Activated gamma-delta T cell (primary cell): ENCODE data around the gene LAMA3.

ENCODE experiments used
- DNase-seq: peaks from one replicate; lab custom pipeline; 2025; lab: John Stamatoyannopoulos, UW

The LAMA3 gene

DNA sequence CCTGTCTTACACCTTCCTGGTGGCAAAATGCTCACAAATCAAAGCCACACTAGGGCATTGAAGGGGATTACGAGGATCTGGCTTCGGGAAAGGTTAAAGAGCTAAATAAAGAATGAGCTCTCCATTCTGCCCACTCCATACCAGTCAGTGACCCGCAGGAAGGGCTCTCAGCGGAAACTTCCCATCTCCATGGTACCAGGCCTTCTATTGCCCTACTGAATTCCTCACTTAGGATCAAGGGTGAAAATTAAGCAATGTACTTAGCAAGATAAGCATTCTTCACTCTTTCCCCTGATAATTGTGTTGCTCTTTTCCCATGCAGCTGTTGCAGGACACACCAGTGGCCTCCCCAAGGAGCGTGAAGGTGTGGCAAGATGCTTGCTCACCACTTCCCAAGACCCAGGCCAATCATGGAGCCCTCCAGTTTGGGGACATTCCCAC, 249.7 kb downstream of the LAMA3 start:
- no peak for DNase-seq

DNA sequence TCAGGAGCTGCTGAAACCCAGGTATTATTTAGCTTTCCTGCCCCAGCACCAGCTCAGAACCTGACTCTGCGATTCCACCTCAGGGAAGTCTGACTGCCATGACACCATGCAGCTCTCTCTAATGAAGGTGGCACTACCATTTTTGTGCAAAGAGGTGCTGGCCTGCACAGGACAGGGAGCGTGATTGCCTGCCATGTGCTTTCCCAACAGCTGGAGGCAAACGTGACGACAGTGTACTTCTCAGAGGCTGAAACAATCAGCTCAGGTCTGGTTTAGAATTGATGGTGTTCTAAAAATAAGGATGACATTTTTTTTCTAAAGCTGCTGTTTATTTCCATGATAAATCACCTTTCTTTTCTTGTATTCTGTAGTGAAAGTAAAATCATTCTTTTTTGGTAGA, 250.1 kb downstream of the LAMA3 start:
- no peak for DNase-seq

DNA sequence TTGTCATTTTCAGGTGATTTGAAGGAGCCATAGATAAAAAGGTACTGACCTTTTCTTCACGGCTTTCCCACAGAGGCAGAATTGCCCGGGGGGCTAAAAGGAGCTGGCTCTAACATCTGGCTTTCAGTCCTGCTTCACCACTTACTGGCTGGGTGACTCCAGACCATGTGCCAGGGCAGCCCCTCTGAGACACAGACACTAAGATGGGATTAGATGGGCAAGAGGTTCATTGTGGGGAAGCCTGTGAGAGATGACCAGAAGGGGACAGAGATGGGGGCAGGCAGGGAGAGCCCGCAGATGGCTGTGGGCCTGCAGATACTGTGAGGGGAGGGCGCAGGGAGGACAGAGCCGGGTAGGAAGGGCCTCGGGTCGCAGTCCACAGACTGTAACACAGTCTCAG, 250.6 kb downstream of the LAMA3 start:
- DNase-seq, result no peak

DNA sequence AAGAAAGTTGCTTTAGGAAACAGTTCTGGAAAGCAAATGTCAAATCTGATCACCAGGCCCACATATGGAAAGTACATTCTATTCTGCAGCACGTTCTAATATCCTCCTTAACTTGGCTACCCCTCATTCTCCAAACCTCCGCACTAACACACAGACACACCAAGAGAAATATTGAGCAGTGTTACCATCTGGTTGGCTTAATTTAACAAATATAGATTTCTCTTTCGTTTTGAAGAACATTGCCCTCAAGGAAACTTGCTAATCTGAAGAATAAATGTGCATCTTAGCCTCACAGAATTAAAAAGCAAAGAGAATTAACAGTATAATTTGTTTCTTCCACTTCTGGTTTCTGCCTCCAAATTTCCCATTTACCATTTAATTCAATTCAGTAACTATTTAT, 252.5 kb downstream of the LAMA3 start:
- no peak for DNase-seq

DNA sequence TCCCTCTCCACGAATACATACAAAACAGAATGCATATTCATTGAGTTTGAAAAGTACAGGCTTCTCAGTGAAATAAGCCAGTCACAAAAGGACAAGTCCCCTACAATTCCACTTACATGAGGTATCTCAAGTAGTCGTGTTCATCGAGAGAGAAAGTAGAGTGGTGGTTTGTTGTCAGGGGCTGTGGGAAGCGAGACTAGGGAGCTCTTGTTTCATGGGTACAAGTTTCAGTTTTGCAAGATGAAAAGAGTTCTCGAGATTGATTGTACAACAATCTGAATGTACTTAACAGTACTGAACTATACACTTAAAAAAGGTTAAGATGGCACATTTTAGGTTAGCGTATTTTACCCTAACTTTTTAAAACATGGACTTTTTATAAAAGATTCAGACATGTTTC, 253.9 kb downstream of the LAMA3 start:
- DNase-seq, result no peak

DNA sequence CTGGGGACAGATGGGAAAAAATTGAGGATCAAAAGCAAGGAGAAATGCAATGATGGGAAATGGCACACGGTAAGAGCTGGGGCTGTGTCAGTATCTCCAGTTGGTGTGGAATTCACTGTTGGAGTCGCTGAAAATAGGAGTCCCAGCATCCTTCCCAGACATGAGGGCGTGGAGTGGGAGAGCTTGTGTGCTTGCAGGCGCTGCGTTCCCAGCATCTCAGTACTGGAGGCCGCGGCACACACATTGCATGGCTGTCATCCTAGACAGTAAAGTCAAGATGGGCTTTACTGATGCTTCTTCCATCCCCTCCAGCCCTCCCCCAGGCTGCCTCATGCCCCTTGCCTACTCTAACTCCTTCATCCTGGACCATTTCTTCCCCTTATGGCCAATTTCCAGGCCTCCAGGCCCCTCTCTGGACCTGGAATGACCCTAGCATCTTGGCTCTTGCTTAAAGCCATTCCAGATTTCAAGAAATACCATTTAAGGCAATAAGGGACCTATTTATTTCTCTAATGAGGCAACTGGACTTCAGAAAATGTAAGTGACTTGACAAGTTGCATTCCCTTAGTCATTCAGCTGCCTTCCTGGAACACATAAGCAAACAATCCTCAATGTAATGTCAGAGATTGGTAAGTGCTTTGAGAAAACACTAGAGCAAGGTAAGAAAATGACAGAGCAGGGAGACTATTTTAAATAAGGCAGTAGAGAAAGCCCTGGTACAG, 254.8 kb downstream of the LAMA3 start:
- DNase-seq, result no peak

DNA sequence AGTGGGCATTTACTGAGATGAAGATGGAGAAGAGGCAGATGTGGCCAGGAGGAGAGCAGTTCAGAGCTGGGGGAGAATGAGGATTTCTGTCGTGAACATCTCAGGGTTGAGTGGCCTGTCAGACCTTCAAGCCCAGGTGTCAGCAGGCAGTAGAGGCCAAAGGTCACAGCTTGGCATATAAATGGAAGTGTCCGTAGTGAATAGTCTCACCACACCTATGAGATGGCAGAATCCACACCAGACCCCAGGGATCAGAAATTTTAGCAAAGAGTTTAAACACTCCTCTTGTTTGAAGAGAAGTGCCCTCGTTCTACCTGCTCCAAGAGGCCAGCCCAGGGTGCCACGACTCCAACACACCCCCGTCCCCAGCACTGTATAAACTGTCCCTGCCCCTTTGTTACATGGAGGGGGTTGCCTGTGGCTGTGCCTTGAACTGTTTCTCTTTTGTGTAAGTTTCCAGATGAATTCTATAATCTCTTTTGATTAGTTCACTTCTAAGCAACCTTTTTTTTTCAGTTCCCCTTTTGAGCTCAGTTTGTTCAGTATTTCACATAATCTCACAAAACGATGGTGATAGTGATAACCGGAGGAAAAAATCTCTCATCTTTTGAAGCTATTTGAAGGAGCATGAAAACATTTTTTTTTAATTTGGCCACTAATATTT, 256.3 kb downstream of the LAMA3 start:
- DNase-seq, result no peak

DNA sequence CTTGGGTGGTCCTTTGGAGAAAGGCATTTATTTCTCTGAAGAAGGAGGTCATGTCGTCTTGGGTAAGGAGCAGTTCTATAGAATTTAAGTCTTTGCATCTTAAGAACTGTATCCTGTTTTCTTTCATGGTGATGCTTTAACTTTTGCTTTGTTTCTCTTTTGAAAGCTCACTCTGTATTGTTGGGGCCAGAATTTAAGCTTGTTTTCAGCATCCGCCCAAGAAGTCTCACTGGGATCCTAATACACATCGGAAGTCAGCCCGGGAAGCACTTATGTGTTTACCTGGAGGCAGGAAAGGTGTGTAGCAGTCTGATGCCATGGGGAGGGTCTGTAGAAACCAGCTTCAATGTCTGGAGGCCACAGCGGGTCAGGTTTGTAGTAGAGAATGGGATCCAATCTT, 260.6 kb downstream of the LAMA3 start:
- DNase-seq, result no peak

DNA sequence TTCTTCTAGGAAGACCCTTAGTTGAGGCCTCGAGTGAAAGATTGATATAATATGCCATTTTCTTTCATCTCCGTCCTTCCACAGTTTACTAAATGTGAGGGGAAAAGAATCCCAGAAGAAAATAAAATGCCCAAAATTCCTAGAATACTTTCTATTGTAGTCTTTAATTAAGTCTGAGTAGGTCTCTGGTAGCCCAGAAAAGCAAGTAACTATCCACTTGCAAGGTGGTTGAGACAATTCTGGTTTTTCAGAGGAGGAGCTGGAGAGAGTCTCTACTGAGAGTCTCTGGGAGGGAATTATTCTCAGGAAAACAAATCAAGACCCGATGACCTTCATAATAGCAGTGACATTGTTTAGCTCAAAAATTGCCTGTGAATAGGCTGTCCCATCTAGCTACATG, 261.4 kb downstream of the LAMA3 start:
- DNase-seq, result no peak

DNA sequence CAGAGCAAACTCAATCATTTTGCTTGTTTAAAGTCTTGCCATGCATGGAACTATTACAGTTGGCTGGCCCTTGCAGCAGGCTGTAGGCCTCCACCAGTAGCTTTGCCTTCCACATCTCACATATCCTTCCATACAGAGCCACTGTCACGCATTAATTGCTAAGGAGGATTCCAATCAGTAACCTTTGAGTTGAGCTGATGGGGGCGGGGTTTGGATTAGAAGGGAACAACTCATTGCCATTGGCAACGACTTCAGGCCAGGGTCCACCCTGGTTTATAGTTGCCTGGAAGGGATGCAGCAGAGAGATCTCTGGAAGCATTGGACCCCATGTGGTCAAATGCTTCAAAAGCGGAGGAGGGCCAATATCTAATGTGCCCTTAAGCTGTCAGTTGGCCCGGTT, 262.0 kb downstream of the LAMA3 start:
- DNase-seq, result no peak

DNA sequence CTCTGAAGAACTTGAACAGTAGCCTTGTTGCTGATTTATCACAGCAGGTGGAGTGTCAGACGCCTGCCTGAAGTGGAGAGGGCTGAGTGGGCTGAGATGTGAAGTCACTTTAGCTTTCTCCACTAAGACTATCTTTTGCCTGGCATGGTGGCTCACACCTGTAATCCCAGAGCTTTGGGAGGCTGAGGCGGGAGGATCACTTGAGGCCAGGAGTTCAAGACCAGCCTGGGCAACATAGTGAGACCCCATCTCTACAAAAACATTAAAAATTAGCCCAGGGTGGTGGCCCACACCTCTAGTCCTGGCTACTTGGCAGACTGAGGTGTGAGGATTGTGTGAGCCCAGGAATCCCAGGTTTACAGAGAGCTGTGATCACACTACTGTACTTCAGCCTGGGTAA, 264.7 kb downstream of the LAMA3 start:
- DNase-seq, result no peak

DNA sequence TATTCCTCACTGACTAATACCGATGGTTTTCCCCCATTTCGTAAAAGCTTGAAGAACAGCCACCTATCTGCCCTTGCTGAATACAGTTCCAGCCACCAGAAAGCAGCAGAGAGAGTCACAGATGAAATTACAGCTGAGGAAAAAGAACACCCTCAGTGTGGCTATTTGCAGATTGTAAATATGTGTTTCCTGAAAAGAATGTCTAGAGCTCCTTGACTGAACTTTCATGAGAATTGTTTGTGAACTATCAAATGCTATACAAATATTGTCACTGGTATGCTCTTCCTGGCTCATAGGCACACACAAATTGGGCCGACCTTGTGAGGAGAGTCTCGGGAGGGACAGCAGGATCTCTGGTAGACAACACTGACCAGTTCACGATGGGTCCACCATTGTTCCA, 267.2 kb downstream of the LAMA3 start:
- DNase-seq, result no peak

DNA sequence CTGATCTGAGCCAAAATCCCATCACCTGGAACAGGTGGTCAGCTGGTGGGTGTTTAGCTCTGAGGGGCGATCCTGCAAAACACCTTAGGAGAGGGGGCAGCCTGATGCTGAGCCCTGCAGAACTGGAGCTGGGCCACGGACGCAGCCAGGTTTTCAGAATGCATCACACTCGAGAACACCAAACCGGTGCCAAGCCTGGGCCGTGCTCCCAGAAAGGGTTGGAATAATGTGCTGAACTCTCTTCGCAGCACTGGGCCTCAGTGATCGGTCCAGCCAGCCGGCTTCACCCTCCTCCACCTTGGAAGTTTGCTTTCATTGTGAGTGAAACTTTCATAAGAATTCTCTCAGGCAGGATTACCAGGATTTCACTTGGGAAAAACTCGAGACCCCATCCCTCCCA, 268.8 kb downstream of the LAMA3 start:
- DNase-seq, result no peak

DNA sequence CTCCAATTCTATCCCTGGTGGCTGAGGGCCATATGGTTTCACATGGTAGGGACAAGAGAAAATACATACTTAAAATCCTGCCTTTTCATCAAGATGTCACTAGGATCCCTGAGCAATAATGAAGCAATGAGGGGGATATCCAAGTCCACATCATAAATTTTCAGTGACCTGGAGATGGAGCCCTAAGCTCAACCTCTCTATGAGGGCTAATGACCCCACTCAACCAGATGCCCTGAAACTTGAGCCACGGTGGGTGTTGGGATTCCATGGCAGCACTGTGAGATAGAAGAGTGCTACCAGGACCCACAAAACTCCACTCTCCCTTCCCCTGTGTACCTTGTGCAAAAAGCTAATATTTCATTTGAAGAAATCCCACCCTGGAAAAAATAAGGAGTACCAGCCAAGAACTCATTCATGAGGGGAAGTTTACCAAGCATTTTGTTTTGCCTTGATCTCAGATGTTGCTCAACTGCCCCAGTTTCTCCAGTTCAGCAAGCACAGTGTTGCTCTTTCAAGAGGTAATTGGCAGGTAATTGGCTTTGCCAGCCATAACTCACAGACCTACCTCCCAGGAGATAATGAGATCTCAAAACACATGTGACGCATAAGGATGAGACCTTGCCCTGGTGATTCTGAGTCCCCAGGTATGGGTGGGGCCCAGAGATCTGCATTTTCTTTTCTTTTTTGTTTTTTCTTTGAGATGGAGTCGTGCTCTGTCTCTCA, 274.4 kb downstream of the LAMA3 start:
- no peak for DNase-seq

DNA sequence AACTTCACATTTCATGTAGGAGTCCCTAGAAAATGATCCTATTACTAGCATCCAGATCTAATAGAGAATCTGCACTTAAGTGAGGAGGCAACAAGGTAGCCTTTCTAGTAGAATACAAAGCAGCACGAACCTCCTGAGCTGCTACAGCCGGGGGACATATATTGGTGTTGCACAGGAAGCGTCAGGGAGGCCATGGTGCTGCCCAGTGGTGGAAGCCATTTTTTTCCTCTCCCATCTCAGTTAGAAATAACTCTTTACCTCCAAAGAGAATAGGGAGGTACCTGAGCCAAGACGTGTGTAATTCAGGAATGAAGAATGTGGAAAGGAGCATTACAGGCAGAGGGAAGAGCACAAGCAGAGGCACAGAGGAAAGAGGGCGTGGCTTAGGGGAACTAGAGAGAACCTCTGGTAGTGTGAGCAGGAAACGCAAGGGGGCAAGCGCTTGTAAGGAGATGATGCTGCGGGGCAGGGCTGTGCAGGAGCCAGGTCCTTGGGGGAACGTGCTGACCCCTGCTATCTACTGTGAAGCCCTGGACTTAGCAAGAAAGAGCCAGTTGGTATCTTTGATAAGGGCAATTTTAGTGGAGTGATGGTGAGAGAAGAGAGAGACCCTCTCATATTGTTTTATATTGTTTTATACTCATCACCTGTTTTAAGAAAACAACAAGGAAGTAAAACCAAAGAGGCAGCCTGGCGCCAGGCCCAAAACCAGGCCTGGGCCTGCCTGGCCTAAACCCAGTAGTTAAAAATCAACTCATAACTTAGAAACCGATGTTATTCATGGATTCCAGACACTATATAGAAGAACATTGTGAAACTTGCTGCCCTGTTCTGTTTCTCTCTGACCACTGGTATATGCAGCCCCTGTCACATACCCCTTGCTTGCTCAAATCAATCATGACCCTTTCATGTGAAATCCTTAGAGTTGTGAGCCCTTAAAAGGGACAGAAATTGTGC, 275.3 kb downstream of the LAMA3 start:
- no peak for DNase-seq

DNA sequence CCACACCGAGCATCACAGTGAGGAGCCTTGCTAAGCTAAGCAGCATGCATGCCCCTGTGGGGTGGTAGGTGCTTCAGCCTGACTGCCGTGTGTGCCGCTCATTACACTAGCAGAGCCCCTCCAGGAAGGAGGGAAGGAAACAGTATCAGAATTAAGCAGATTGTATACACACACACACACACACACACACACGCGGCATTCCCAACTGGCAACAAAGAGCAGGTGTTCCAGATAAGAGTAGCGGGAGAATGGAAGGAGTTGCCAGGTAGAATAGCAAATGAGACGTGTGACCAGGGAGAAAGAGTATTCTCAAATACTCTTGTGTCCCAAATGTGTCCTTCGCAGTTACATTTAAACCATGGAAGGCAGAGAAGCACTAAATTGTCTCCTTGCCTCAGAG, 277.7 kb downstream of the LAMA3 start:
- DNase-seq, result no peak

DNA sequence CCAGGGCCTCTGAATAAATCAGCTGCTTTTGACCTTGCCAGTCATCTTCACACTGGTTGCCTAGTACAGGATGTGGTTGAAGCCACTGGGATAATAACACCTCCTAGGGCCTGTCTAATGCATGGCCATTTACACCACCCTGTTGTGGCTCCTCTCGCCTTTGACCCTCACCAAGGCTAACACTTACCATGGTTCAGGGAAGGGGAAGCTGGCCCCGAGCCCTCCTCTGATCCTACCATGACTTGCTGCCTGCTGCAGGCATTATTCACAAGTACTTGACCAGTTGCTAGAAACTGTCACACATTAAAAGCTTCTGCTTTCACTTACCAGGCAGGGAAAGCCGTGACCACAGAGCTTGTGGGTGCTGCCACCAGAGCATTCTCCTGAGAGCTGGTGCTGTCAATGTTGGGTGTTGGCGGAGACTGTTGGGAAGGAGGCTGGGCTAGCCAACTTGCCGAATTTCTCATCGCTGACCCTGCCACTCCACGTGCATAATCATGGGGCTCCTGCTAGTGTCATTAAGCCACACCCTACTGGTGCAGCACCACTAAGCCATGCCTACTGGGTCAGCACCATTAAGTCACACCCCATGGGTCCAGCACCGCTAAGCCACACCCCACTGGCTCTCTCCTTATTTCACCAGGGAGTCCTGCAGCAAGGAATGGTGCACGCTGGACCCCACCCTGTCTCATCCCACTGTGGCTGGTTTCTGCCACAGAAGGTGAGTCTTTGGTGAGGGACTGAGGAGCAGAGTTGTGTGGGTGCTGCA, 278.3 kb downstream of the LAMA3 start:
- no peak for DNase-seq

DNA sequence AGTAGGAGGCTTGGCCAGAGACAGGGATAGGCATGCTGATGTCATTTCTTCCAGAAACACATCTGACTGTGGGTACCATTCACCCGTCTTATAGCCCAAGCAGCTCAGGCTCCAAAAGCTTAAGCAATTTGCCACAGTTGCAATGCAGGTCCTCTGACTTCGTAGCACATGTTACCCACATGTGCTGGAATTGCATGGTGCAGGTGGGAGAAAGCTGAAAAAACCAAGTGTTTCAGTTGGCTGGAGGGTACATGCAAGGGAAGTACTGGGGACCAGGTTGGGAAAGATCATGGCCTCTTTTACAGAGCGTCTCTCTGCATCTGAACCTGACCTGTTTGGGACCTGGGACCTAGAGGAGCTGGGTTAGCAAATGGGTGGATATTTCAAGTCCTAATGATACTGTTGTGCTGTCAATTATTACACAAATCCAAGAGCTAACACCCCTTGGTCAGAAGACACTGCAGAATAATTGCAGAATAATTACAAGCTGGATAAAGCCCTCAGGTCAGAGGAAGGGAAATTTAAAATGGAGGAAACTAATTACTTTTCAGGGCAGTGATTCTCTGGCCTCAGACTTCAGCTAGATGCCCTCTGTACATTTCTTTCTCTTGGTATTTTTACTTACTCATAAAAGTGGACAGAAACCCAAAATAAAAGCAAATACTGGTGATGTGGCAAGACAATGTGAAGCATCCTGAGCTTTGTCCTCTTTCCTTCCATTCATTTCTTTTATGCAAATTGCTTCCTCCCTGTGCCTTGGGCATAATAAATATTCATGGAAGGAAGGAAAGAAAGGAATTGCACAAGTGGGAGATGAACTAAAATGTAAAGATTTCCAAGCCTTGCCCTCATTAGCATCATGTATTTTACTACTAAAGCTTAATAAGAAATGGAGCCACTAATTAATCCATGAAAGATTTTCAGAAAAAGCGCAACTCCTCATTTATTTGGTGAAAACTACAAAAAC, 279.7 kb downstream of the LAMA3 start:
- no peak for DNase-seq

DNA sequence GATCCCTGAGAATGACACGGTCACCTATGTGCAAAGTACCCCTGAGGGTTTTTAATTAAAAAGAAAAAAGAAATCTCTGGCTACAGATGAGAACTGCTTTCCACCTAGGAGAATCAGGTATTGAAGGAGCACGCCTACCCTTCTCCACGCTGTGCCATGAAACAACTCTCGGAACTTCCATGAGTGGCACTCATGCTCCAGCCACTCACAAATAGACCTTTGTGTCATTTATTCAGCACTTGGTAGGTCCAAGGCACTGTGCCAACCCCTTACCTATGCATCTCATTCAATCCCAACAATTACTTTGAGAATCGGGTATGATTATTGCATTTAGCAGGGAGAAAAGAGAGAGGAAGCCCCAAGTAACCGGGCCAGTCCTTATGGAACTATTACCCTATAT, 280.4 kb downstream of the LAMA3 start:
- DNase-seq, result no peak
